Measurements from ENCODE around the gene EXOSC2.

GRCh38 chr9:130663258-130663976 lies 30.2 kb upstream of the EXOSC2 start:
- TF ChIP-seq, protein P1, sequence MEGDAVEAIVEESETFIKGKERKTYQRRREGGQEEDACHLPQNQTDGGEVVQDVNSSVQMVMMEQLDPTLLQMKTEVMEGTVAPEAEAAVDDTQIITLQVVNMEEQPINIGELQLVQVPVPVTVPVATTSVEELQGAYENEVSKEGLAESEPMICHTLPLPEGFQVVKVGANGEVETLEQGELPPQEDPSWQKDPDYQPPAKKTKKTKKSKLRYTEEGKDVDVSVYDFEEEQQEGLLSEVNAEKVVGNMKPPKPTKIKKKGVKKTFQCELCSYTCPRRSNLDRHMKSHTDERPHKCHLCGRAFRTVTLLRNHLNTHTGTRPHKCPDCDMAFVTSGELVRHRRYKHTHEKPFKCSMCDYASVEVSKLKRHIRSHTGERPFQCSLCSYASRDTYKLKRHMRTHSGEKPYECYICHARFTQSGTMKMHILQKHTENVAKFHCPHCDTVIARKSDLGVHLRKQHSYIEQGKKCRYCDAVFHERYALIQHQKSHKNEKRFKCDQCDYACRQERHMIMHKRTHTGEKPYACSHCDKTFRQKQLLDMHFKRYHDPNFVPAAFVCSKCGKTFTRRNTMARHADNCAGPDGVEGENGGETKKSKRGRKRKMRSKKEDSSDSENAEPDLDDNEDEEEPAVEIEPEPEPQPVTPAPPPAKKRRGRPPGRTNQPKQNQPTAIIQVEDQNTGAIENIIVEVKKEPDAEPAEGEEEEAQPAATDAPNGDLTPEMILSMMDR (conservative IDR thresholded peaks at IDR 0.05), result no peak
- no peak for TF ChIP-seq EZH2 (IDR thresholded peaks at IDR 0.05; ENCODE audit: low read depth)
